ENCODE results near the gene TAF11L8. TPM values are rescaled to one million over a fixed set of nuclear protein-coding genes. Genes with fewer than 3 reads are reported as not detected.
"Not testable (repeated sequence)": the region's sequence is repeated elsewhere in the genome, so short reads cannot be mapped to it uniquely, and the experiment has no call there.

TAF11L8 gene
- total RNA-seq, 1 donor from 2014 or later: not detected

DNA sequence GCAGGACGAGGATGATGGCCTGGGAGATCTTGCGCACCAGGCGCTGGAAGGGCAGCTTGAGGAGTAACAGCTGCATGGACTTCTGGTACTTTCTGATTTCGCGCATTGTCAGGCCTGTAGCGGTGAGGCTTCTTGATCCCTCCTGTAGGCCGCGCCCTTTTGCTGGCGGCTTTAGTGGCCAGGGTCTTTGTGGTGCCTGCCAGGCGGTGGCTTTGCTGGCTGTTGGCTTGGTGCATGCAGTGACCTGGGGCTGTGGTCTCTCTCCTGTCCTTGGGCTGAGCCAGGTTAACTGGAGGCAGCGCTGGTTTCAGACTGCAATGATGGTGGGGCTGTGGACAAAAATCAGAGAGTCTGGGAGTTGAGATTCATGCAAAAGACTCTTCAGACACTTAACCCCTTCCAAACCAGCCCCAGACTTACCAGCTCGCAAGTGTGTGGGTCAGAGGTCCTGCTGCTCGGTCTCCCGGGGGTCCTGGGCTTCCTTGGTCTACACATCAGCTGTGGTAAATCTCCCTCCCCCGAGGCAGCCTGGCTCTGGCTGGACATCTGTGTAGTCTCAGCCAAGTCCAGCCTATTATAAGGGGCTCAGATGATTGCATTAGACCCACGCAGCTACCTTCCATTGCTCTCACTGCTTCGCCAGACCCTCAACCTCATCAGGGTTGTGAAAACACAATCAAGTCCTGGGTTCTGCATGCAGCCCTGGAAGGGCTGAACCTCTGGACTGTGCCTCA, 24.3 kb upstream of the TAF11L8 start:
- Mint-ChIP-seq H3K36me3 (ENCODE audit: insufficient read depth) (no peaks in the 10 kb centered on the region), H3K4me1 (ENCODE audit: low read depth) (no peaks in the 10 kb centered on the region), H3K9me3 (ENCODE audit: low read depth) (no peaks in the 10 kb centered on the region), H3K4me3 (ENCODE audit: low read depth) (no peak overlapping the region), H3K27me3 (no peaks in the 10 kb centered on the region), H3K27ac (no peak overlapping the region)
- TF ChIP-seq, protein P1, sequence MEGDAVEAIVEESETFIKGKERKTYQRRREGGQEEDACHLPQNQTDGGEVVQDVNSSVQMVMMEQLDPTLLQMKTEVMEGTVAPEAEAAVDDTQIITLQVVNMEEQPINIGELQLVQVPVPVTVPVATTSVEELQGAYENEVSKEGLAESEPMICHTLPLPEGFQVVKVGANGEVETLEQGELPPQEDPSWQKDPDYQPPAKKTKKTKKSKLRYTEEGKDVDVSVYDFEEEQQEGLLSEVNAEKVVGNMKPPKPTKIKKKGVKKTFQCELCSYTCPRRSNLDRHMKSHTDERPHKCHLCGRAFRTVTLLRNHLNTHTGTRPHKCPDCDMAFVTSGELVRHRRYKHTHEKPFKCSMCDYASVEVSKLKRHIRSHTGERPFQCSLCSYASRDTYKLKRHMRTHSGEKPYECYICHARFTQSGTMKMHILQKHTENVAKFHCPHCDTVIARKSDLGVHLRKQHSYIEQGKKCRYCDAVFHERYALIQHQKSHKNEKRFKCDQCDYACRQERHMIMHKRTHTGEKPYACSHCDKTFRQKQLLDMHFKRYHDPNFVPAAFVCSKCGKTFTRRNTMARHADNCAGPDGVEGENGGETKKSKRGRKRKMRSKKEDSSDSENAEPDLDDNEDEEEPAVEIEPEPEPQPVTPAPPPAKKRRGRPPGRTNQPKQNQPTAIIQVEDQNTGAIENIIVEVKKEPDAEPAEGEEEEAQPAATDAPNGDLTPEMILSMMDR (IDR thresholded peaks at IDR 0.05; ENCODE audit: unreplicated experiment): no peak
- no peak for DNase-seq (ENCODE audit: low spot score, unreplicated experiment)

DNA sequence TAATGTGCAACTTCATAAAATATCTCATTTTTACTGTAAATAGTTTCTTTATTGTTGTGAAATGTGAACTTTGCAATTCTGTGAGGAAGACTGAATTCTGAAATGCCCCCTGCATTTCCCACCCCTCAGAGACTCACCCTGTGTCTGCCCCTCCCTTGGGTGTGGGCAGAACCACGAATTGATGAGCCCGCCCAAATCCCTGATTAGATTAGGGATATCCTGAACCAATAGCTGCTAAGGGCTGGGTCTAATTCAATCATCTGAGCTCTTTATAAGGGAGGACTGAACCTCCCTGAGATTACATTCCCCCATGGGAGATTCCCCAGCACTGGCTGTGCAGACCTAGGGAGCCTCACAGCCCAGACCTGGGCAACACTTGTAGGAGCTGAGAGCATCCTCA, 19.3 kb upstream of the TAF11L8 start, which contains the start of gene TAF11L12:
Gene TAF11L12 (plus strand): TSS at position 301 of the 400 bp plus-strand sequence.
- H3K4me1 Mint-ChIP-seq (ENCODE audit: low read depth); H3K27ac Mint-ChIP-seq; H3K9me3 Mint-ChIP-seq (ENCODE audit: low read depth); DNase-seq (ENCODE audit: low spot score, unreplicated experiment); H3K4me3 Mint-ChIP-seq (ENCODE audit: low read depth); H3K27me3 Mint-ChIP-seq; H3K36me3 Mint-ChIP-seq (ENCODE audit: insufficient read depth): not testable (repeated sequence)

DNA sequence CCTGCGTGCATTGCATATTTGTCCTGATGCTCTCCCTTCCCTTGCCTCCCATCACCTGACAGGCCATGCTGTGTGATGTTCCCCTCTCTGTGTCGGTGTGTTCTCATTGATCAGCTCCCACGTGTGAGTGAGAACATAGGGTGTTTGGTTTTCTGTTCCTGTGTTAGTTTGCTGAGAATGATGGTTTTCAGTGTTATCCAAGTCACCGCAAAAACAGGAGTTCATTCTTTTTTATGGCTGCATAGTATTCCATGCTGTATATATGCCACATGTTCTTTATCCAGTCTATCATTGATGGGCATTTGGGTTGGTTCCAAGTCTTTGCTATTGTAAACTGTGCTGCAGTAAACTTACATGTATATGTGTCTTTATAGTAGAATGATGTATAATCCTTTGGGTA, 16.7 kb upstream of the TAF11L8 start:
- not testable (repeated sequence) for H3K4me1 Mint-ChIP-seq (ENCODE audit: low read depth); H3K27ac Mint-ChIP-seq; H3K36me3 Mint-ChIP-seq (ENCODE audit: insufficient read depth); DNase-seq (ENCODE audit: low spot score, unreplicated experiment); H3K27me3 Mint-ChIP-seq; H3K4me3 Mint-ChIP-seq (ENCODE audit: low read depth); H3K9me3 Mint-ChIP-seq (ENCODE audit: low read depth)

DNA sequence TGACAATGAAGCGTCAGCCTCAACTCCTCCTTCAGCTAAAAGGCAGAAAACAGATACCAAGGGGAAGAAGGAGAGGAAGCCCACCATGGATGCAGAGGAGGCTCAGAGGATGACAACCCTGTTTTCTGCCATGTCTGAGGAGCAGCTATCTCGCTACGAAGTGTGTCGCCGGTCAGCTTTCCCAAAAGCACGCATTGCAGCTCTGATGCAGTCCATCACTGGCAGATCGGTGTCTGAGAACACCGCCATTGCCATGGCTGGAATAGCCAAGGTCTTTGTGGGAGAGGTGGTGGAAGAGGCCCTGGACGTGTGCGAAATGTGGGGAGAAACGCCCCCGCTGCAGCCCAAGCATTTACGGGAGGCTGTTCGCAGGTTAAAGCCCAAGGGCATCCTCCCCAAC, 14.2 kb upstream of the TAF11L8 start:
- no peak for DNase-seq (ENCODE audit: low spot score, unreplicated experiment)
- Mint-ChIP-seq H3K27ac (no peak overlapping the region), H3K4me3 (ENCODE audit: low read depth) (no peak overlapping the region), H3K36me3 (ENCODE audit: insufficient read depth) (no peaks in the 10 kb centered on the region), H3K27me3 (no peaks in the 10 kb centered on the region), H3K4me1 (ENCODE audit: low read depth) (no peaks in the 10 kb centered on the region), H3K9me3 (ENCODE audit: low read depth) (no peaks in the 10 kb centered on the region)
- TF ChIP-seq, protein P1 (IDR thresholded peaks at IDR 0.05; ENCODE audit: unreplicated experiment): no peak

DNA sequence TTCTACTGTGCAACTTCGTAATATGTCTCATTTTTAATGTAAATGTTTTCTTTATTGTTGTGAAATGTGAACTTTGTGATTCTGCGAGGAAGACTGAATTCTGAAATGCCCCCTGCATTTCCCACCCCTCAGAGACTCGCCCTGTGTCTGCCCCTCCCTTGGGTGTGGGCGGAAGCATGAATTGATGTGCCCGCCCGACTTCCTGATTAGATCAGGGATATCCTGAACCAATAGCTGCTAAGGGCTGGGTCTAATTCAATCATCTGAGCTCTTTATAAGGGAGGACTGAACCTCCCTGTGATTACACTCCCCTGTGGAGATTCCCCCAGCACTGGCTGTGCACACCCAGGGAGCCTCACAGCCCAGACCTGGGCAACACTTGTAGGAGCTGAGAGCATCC, 13.1 kb upstream of the TAF11L8 start, which contains the start of gene TAF11L11:
Gene TAF11L11 (plus strand): TSS at position 304 of the 400 bp plus-strand sequence.
- DNase-seq (ENCODE audit: low spot score, unreplicated experiment); H3K27me3 Mint-ChIP-seq; H3K27ac Mint-ChIP-seq; H3K4me1 Mint-ChIP-seq (ENCODE audit: low read depth); H3K36me3 Mint-ChIP-seq (ENCODE audit: insufficient read depth); H3K9me3 Mint-ChIP-seq (ENCODE audit: low read depth); H3K4me3 Mint-ChIP-seq (ENCODE audit: low read depth): not testable (repeated sequence)

DNA sequence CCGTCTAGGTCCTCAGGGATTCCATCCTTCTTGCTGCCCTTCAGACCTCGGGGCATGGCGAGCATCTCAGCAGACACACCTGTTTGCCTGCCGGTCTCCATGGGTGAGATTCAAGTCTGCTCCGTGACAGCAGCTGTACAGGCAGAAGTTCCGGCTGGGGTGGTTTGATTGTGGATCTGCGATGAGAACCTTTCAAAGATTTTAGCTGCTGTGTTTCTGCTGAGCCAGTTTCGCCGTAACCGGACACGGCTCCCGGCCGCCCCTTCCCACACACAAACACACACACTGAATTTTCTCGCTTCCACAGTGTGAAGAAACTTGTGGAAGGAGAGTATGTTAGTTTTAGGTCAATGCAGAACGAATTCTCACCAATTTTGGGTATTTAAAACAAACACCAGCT, 7.0 kb upstream of the TAF11L8 start, which contains the start of gene TAF11L10:
Gene TAF11L10 (minus strand): TSS at position 101 of the 400 bp plus-strand sequence.
- H3K27me3 Mint-ChIP-seq; H3K36me3 Mint-ChIP-seq (ENCODE audit: insufficient read depth); H3K27ac Mint-ChIP-seq; H3K4me1 Mint-ChIP-seq (ENCODE audit: low read depth); H3K4me3 Mint-ChIP-seq (ENCODE audit: low read depth); H3K9me3 Mint-ChIP-seq (ENCODE audit: low read depth); DNase-seq (ENCODE audit: low spot score, unreplicated experiment): not testable (repeated sequence)

DNA sequence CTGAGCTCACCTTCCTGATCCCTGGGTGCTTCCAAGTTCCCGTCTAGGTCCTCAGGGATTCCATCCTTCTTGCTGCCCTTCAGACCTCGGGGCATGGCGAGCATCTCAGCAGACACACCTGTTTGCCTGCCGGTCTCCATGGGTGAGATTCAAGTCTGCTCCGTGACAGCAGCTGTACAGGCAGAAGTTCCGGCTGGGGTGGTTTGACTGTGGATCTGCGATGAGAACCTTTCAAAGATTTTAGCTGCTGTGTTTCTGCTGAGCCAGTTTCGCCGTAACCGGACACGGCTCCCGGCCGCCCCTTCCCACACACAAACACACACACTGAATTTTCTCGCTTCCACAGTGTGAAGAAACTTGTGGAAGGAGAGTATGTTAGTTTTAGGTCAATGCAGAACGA, 3.5 kb upstream of the TAF11L8 start, which contains the start of gene TAF11L9:
Gene TAF11L9 (minus strand): TSS at position 140 of the 400 bp plus-strand sequence.
- not testable (repeated sequence) for DNase-seq (ENCODE audit: low spot score, unreplicated experiment); H3K4me1 Mint-ChIP-seq (ENCODE audit: low read depth)

DNA sequence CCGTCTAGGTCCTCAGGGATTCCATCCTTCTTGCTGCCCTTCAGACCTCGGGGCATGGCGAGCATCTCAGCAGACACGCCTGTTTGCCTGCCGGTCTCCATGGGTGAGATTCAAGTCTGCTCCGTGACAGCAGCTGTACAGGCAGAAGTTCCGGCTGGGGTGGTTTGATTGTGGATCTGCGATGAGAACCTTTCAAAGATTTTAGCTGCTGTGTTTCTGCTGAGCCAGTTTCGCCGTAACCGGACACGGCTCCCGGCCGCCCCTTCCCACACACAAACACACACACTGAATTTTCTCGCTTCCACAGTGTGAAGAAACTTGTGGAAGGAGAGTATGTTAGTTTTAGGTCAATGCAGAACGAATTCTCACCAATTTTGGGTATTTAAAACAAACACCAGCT, 5.1 kb downstream of the TAF11L8 start, which contains the start of gene TAF11L7:
Gene TAF11L7 (minus strand): TSS at position 101 of the 400 bp plus-strand sequence.
- not testable (repeated sequence) for H3K9me3 Mint-ChIP-seq (ENCODE audit: low read depth); H3K27me3 Mint-ChIP-seq; H3K27ac Mint-ChIP-seq; H3K4me3 Mint-ChIP-seq (ENCODE audit: low read depth); DNase-seq (ENCODE audit: low spot score, unreplicated experiment); H3K4me1 Mint-ChIP-seq (ENCODE audit: low read depth); H3K36me3 Mint-ChIP-seq (ENCODE audit: insufficient read depth)

More for the DNA sequence above, 3.5 kb upstream of the TAF11L8 start, which contains the start of gene TAF11L9:
- H3K27ac Mint-ChIP-seq; H3K36me3 Mint-ChIP-seq (ENCODE audit: insufficient read depth); H3K9me3 Mint-ChIP-seq (ENCODE audit: low read depth); H3K4me3 Mint-ChIP-seq (ENCODE audit: low read depth); H3K27me3 Mint-ChIP-seq: not testable (repeated sequence)

Other genes starting within 250 kb of the TAF11L8 start
- not detected in 2 replicates for gene TAF11L2, start 92.7 kb downstream of the TAF11L8 start, total RNA-seq
- not detected in 2 replicates for gene TAF11L3, start 72.6 kb downstream of the TAF11L8 start, total RNA-seq
- not detected in 2 replicates for gene TAF11L4, start 69.2 kb downstream of the TAF11L8 start, total RNA-seq
- gene TAF11L5, start 65.7 kb downstream of the TAF11L8 start, total RNA-seq: not detected in 2 replicates
- gene TAF11L6, start 62.3 kb downstream of the TAF11L8 start, total RNA-seq: not detected in 2 replicates
- not detected in 2 replicates for gene TAF11L7, start 5.2 kb downstream of the TAF11L8 start, total RNA-seq
- gene TAF11L9, start 3.4 kb upstream of the TAF11L8 start, total RNA-seq: not detected in 2 replicates
- not detected in 2 replicates for gene TAF11L10, start 6.9 kb upstream of the TAF11L8 start, total RNA-seq
- not detected in 2 replicates for gene TAF11L11, start 13.2 kb upstream of the TAF11L8 start, total RNA-seq
- not detected in 2 replicates for gene TAF11L12, start 19.4 kb upstream of the TAF11L8 start, total RNA-seq
- gene TAF11L13, start 41.1 kb upstream of the TAF11L8 start, total RNA-seq: not detected in 2 replicates
- gene TAF11L14, start 43.5 kb upstream of the TAF11L8 start, total RNA-seq: not detected in 2 replicates